A673 (cell line): ENCODE data around the gene ADAM8. TPM values are rescaled to one million over a fixed set of nuclear protein-coding genes. Genes with fewer than 3 reads are reported as not detected.

Experiments
- BruUV-seq: library from RNA; stranded (reverse); fragments of 400-500 nt; replicated peaks from 2 replicates; lab custom pipeline; 2021; lab: Mats Ljungman, UMichigan
- CTCF ChIA-PET: fragments of 300-600 bp; sonication (Branson Sonifier 250); formaldehyde crosslinking; loops from one replicate; lab custom pipeline; 2022; ENCODE audit warnings: antibody characterized with exemption; lab: Charles Lee
- POLR2A ChIA-PET: fragments of 300-600 bp; sonication (Branson Sonifier 250); formaldehyde crosslinking; loops from one replicate; lab custom pipeline; 2022; ENCODE audit warnings: antibody characterized with exemption; ENCODE audit not compliant: low non-redundant PET; lab: Charles Lee
- DNase-seq: peaks from one replicate; pipeline ENCODE4 v3.0.0-alpha.2; 2015; ENCODE audit warnings: low spot score
- H3K27ac ChIP-seq: fragments of 200-600 bp; sonication (generic); 2 replicates; pipeline ENCODE4 v1.5.1; 2016; ENCODE audit warnings: mixed run types, low read depth, mild to moderate bottlenecking, mixed read lengths, antibody characterized with exemption, low read length; ENCODE audit not compliant: poor library complexity, severe bottlenecking
- H3K27me3 ChIP-seq: fragments of 200-600 bp; sonication (generic); replicated peaks from 2 replicates; pipeline ENCODE4 v1.6.1; 2017; ENCODE audit warnings: mixed run types, low read depth, mild to moderate bottlenecking, mixed read lengths, antibody characterized with exemption, low read length; ENCODE audit not compliant: insufficient read depth, poor library complexity
- H3K36me3 ChIP-seq: fragments of 200-600 bp; sonication (generic); 2 replicates; pipeline ENCODE4 v1.6.1; 2016; ENCODE audit warnings: mixed run types, mild to moderate bottlenecking, mixed read lengths, antibody characterized with exemption, low read length; ENCODE audit not compliant: insufficient read depth, poor library complexity, severe bottlenecking
- H3K4me1 ChIP-seq: fragments of 200-600 bp; sonication (generic); 2 replicates; pipeline ENCODE4 v1.6.1; 2017; ENCODE audit warnings: mixed run types, mild to moderate bottlenecking, mixed read lengths, antibody characterized with exemption, low read length; ENCODE audit not compliant: insufficient read depth, poor library complexity, severe bottlenecking
- H3K4me3 ChIP-seq: fragments of 200-600 bp; sonication (generic); 2 replicates; pipeline ENCODE4 v1.5.1; 2016; ENCODE audit warnings: low read depth, mixed run types, mild to moderate bottlenecking, mixed read lengths, low read length; ENCODE audit not compliant: poor library complexity, severe bottlenecking
- H3K9me3 ChIP-seq: fragments of 200-600 bp; sonication (generic); 2 replicates; pipeline ENCODE4 v1.6.1; 2016; ENCODE audit warnings: mixed run types, low read depth, mild to moderate bottlenecking, mixed read lengths, antibody characterized with exemption, low read length; ENCODE audit not compliant: poor library complexity, severe bottlenecking
- EZH2 ChIP-seq: fragments of 200-600 bp; sonication (generic); IDR thresholded peaks from 2 replicates; pipeline ENCODE4 v1.6.1; 2017; ENCODE audit warnings: borderline replicate concordance, low read depth, mild to moderate bottlenecking, mixed read lengths, antibody characterized with exemption, low read length; ENCODE audit not compliant: poor library complexity, severe bottlenecking
- intact Hi-C: fragments of 100-400 bp; cut with micrococcal nuclease; formaldehyde crosslinking; loops from one replicate; pipeline ENCODE4 v1.10.0; 2022; ENCODE audit not compliant: unreplicated experiment
- total RNA-seq: library from RNA; stranded (reverse); gene quantifications from 2 replicates; pipeline ENCODE4 v1.2.3, GENCODE V29; 2021
- TF ChIP-seq, protein P1 (sequence below): fragments of 300-800, 200-600 bp; sonication (generic); conservative IDR thresholded peaks from 2 replicates; pipeline ENCODE4 v1.5.1; 2017; ENCODE audit warnings: low read depth, mild to moderate bottlenecking, antibody characterized with exemption, low read length, moderate library complexity, mixed read lengths

Gene ADAM8
- total RNA-seq, 1 experiment from 2014 or later = 1.2 TPM

DNA sequence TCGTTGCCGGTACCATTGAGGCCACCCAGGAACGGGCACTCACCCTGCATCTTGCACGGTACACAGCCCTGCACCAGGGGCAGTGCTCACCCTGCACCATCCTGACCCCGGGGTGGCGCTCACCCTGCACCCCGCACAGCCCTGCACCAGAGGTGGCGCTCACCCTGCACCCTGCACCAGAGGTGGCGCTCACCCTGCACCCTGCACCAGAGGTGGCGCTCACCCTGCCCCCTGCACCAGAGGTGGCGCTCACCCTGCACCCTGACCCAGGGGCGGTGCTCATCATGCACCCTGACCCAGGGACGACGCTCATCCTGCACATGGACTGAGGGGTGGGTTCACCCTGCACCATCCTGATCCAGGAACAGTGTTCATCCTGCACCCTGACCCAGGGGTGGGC is 25.6 kb upstream of the ADAM8 start:
- no TSS peak for BruUV-seq
- Histone ChIP-seq H3K27ac (no peak overlapping the region), H3K27me3 (no peaks in the 10 kb centered on the region), H3K36me3 (peaks cover 33% of the 10 kb centered on the region), H3K4me1 (no peaks in the 10 kb centered on the region), H3K4me3 (no peak overlapping the region), H3K9me3 (no peaks in the 10 kb centered on the region)
- TF ChIP-seq EZH2 = no peak
- TF ChIP-seq, protein P1, sequence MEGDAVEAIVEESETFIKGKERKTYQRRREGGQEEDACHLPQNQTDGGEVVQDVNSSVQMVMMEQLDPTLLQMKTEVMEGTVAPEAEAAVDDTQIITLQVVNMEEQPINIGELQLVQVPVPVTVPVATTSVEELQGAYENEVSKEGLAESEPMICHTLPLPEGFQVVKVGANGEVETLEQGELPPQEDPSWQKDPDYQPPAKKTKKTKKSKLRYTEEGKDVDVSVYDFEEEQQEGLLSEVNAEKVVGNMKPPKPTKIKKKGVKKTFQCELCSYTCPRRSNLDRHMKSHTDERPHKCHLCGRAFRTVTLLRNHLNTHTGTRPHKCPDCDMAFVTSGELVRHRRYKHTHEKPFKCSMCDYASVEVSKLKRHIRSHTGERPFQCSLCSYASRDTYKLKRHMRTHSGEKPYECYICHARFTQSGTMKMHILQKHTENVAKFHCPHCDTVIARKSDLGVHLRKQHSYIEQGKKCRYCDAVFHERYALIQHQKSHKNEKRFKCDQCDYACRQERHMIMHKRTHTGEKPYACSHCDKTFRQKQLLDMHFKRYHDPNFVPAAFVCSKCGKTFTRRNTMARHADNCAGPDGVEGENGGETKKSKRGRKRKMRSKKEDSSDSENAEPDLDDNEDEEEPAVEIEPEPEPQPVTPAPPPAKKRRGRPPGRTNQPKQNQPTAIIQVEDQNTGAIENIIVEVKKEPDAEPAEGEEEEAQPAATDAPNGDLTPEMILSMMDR = no peak
- POLR2A ChIA-PET = no interaction called here
- CTCF ChIA-PET = no interaction called here
- DNase-seq = no peak
- intact Hi-C loops = no loop called here

DNA sequence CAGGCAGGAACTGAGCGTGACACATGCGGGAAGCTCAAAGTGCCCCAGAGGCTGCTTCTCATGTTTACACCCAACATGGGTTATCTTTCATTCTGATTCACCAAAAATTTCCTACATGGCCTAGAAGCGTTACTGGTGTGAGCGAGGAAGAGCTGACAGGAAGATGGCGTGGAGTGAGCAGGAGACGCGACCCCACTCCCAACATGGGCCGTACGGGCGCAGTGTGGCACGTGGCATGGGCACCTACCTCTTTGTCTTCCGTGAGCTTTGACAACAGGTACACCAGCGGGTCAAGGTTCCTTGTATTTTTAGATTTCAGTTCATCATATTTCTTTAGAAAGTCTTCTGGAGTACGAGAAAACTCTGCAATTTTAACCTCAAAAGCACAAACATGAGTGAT is 23.1 kb upstream of the ADAM8 start:
- TF ChIP-seq EZH2 = no peak
- TF ChIP-seq, protein P1 = no peak
- no peak overlapping the region for H3K27ac ChIP-seq
- H3K4me1 ChIP-seq = no peaks in the 10 kb centered on the region
- H3K9me3 ChIP-seq = no peaks in the 10 kb centered on the region
- intact Hi-C loops = no loop called here
- H3K27me3 ChIP-seq = no peaks in the 10 kb centered on the region
- no peak for DNase-seq
- H3K4me3 ChIP-seq = no peak overlapping the region
- peaks cover 49% of the 10 kb centered on the region for H3K36me3 ChIP-seq
- ChIA-PET CTCF (no interaction called here), POLR2A (interaction anchor here (0.6 kb wide), 1 partner anchor 32 kb away, joined by 3 read pairs; no protein-coding TSS in a partner anchor)
- no TSS peak for BruUV-seq

DNA sequence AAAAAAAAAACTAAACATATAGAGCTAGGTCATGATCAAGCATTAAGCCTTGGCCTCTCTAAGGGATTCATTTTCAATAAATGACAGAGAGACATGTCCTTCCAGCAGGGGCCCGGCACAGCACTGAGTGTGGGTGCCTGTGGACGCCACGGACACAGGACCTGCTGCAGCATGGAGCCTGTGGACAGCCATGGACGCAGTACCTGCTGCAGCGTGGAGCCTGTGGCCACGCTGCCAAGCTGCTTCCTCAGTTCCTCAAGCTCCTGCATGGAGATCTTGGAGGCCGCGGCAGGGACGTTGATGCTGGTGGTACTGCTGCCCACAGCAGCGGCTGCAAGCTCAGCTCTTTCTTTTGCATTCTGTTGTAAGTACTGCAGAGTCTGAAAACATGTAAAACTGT is 22.6 kb upstream of the ADAM8 start:
- Histone ChIP-seq H3K9me3 (no peaks in the 10 kb centered on the region), H3K4me3 (no peak overlapping the region), H3K27me3 (no peaks in the 10 kb centered on the region), H3K4me1 (no peaks in the 10 kb centered on the region), H3K27ac (no peak overlapping the region), H3K36me3 (peaks cover 49% of the 10 kb centered on the region)
- POLR2A ChIA-PET = no interaction called here
- intact Hi-C loops = no loop called here
- CTCF ChIA-PET = no interaction called here
- TF ChIP-seq, protein P1 = no peak
- TF ChIP-seq EZH2 = no peak
- no TSS peak for BruUV-seq
- DNase-seq = no peak
